PC-9 (cell line): ENCODE data around the gene TMTC2. TPM values are rescaled to one million over a fixed set of nuclear protein-coding genes. Genes with fewer than 3 reads are reported as not detected.

Experiments used
- BruUV-seq: library from RNA; stranded (reverse); fragments of 400-500 nt; replicated peaks from 2 replicates; lab custom pipeline; 2021; lab: Mats Ljungman, UMichigan
- CTCF ChIA-PET: fragments of 300-600 bp; sonication (Branson Sonifier 250); formaldehyde crosslinking; loops from one replicate; lab custom pipeline; 2022; ENCODE audit warnings: antibody characterized with exemption; lab: Charles Lee
- POLR2A ChIA-PET: fragments of 300-600 bp; sonication (Branson Sonifier 250); formaldehyde crosslinking; loops from one replicate; lab custom pipeline; 2022; ENCODE audit warnings: antibody characterized with exemption; ENCODE audit not compliant: unreplicated experiment; lab: Charles Lee
- DNase-seq, 2 experiments: peaks; one replicate each; pipeline versions ENCODE4 v3.0.0 to v3.0.0-alpha.2; 2015 to 2022; ENCODE audit warnings: mixed read lengths in 1 of 2
- H2AFZ ChIP-seq: fragments of 200-600 bp; sonication (generic); 2 replicates; pipeline ENCODE4 v1.8.1; 2017; ENCODE audit warnings: antibody characterized with exemption
- H3F3A ChIP-seq: fragments of 200-600 bp; sonication (generic); 2 replicates; pipeline ENCODE4 v1.8.1; 2017; ENCODE audit warnings: antibody characterized with exemption, mild to moderate bottlenecking, low read depth; ENCODE audit not compliant: insufficient read depth
- H3K27ac ChIP-seq: fragments of 200-600 bp; sonication (generic); 2 replicates; pipeline ENCODE4 v1.6.1; 2016; ENCODE audit warnings: mixed run types
- H3K27me3 ChIP-seq: fragments of 200-600 bp; sonication (generic); 2 replicates; pipeline ENCODE4 v1.6.1; 2016; ENCODE audit warnings: low read depth, mixed run types; ENCODE audit not compliant: insufficient read depth
- H3K36me3 ChIP-seq: fragments of 200-600 bp; sonication (generic); 2 replicates; pipeline ENCODE4 v1.6.1; 2016; ENCODE audit warnings: low read depth, mixed run types
- H3K4me1 ChIP-seq: fragments of 200-600 bp; sonication (generic); replicated peaks from 2 replicates; pipeline ENCODE4 v1.6.1; 2016; ENCODE audit warnings: mixed run types; ENCODE audit not compliant: insufficient read depth
- H3K4me2 ChIP-seq: fragments of 200-600 bp; sonication (generic); 2 replicates; pipeline ENCODE4 v1.6.1; 2017; ENCODE audit warnings: mixed run types
- H3K4me3 ChIP-seq: fragments of 200-600 bp; sonication (generic); 2 replicates; pipeline ENCODE4 v1.6.1; 2016; ENCODE audit warnings: mixed run types
- H3K79me2 ChIP-seq: fragments of 200-600 bp; sonication (generic); 2 replicates; pipeline ENCODE4 v1.6.1; 2017; ENCODE audit warnings: low read depth, mixed run types
- H3K9me2 ChIP-seq: fragments of 200-600 bp; sonication (generic); 2 replicates; pipeline ENCODE4 v1.8.1; 2017; ENCODE audit warnings: mild to moderate bottlenecking; ENCODE audit not compliant: insufficient read depth
- H3K9me3 ChIP-seq: fragments of 200-600 bp; sonication (generic); 2 replicates; pipeline ENCODE4 v1.8.1; 2016; ENCODE audit warnings: low read depth; ENCODE audit not compliant: insufficient read depth
- H4K20me1 ChIP-seq: fragments of 200-600 bp; sonication (generic); 2 replicates; pipeline ENCODE4 v1.8.1; 2017; ENCODE audit not compliant: insufficient read depth
- CTCF ChIP-seq: fragments of 200-600 bp; sonication (generic); conservative IDR thresholded peaks from 2 replicates; pipeline ENCODE4 v1.6.1; 2017; ENCODE audit warnings: mixed run types, antibody characterized with exemption, mild to moderate bottlenecking, moderate library complexity
- EZH2 ChIP-seq: fragments of 200-600 bp; sonication (generic); IDR thresholded peaks from 2 replicates; pipeline ENCODE4 v1.8.0; 2017; ENCODE audit warnings: antibody characterized with exemption, low read depth
- intact Hi-C: fragments of 100-400 bp; cut with micrococcal nuclease; formaldehyde crosslinking; loops from one replicate; pipeline ENCODE4 v1.10.0; 2022; ENCODE audit not compliant: unreplicated experiment
- total RNA-seq: library from RNA; stranded (reverse); gene quantifications from 2 replicates; pipeline ENCODE4 v1.2.3, GENCODE V29; 2021

The TMTC2 gene
- total RNA-seq, 1 experiment from 2014 or later = 8.6 TPM

- no peaks in the 10 kb centered on the region for H4K20me1 ChIP-seq
- no peaks in the 10 kb centered on the region for H3K9me2 ChIP-seq
- DNase-seq = no peak
- H3K79me2 ChIP-seq = no peaks in the 10 kb centered on the region
- ChIA-PET POLR2A (no interaction called here), CTCF (interaction anchor here (0.5 kb wide), 1 partner anchor 8 kb away, joined by 10 read pairs; no protein-coding TSS in a partner anchor)
- no peak overlapping the region for H3K4me2 ChIP-seq
- no peaks in the 10 kb centered on the region for H3K36me3 ChIP-seq
- H3K9me3 ChIP-seq = no peaks in the 10 kb centered on the region
- no peaks in the 10 kb centered on the region for H3F3A ChIP-seq
- no peak overlapping the region for H3K27ac ChIP-seq
- intact Hi-C loops = no loop called here
- H3K4me1 ChIP-seq = no peaks in the 10 kb centered on the region
- BruUV-seq = no TSS peak
- H2AFZ ChIP-seq = no peak overlapping the region
- H3K4me3 ChIP-seq = no peak overlapping the region
- TF ChIP-seq EZH2 = no peak
- TF ChIP-seq CTCF = no peak
- no peaks in the 10 kb centered on the region for H3K27me3 ChIP-seq
Measured at GRCh38 chr12:82793751-82794281, 107.1 kb downstream of the TMTC2 start.

DNA sequence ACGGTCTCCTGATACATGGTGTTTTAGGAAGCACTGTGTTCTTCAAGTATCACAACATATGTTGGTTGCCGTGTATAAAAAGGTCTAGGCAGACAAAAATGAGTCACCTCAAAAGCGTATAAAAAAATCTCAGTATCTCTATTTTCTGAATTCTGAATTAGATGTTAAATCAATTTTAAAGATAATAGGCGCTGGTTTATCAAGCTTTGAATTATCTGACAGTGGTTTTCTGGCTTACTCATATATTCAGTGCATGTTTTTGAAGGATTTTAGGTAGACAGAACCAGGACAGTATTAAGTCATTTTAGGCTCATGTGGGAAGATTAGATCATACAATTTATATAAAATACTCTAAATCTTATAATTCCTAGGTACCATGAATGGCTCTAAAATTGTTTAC, 110.8 kb downstream of the TMTC2 start:
- Histone ChIP-seq H3K36me3 (no peaks in the 10 kb centered on the region), H3K4me1 (no peaks in the 10 kb centered on the region), H3K9me3 (no peaks in the 10 kb centered on the region), H3F3A (no peaks in the 10 kb centered on the region), H3K27me3 (no peaks in the 10 kb centered on the region), H4K20me1 (no peaks in the 10 kb centered on the region), H2AFZ (no peak overlapping the region), H3K4me2 (no peak overlapping the region), H3K79me2 (no peaks in the 10 kb centered on the region), H3K4me3 (no peak overlapping the region), H3K9me2 (no peaks in the 10 kb centered on the region), H3K27ac (no peak overlapping the region)
- TF ChIP-seq CTCF (no peak), EZH2 (no peak)
- intact Hi-C loops = no loop called here
- BruUV-seq = no TSS peak
- CTCF ChIA-PET = no interaction called here
- no peak for DNase-seq
- POLR2A ChIA-PET = no interaction called here

DNA sequence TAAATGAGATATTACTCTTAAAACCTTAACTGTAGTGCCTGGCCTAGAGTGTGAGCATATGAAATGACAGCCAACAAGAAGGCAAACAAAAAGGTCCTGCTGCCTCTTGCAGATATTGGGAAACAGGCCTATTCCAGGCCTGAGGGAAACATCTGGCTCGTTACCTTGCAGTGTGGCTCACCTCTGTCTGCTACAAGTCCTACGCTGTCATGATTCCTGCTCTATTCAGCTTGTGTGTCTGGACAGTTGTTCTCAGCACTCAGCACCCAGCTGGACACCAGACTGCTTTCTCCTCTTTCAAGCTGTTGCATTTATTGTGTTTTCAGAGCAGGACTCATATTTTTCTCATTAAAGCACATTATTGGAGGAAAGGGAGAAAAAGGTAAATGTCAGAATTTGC, 113.5 kb downstream of the TMTC2 start:
- Histone ChIP-seq H3K36me3 (no peaks in the 10 kb centered on the region), H2AFZ (no peak overlapping the region), H3K9me2 (no peaks in the 10 kb centered on the region), H3K4me1 (0 out of 2 replicates have a peak, but pooled peaks cover 5% of the 10 kb centered on the region), H4K20me1 (no peaks in the 10 kb centered on the region), H3F3A (no peaks in the 10 kb centered on the region), H3K9me3 (no peaks in the 10 kb centered on the region), H3K4me2 (no peak overlapping the region), H3K27me3 (no peaks in the 10 kb centered on the region), H3K27ac (no peak overlapping the region), H3K79me2 (no peaks in the 10 kb centered on the region), H3K4me3 (no peak overlapping the region)
- ChIA-PET POLR2A (interaction anchor here (0.6 kb wide), 1 partner anchor 432 kb away, joined by 7 read pairs; no protein-coding TSS in a partner anchor), CTCF (no interaction called here)
- intact Hi-C loops = no loop called here
- no peak for DNase-seq
- TF ChIP-seq EZH2 (no peak), CTCF (no peak)
- BruUV-seq = no TSS peak
